Measurements from ENCODE around the gene RPAP3.

GRCh38 chr12:47707355-47707754 is 1.5 kb upstream of the RPAP3 start:
- TF ChIP-seq CTCF (IDR thresholded peaks at IDR 0.05), result no peak
- no peak for TF ChIP-seq POLR2A (IDR thresholded peaks at IDR 0.05)
- no peak for TF ChIP-seq POLR2AphosphoS5 (IDR thresholded peaks at IDR 0.05)
- no peak for TF ChIP-seq EP300 (IDR thresholded peaks at IDR 0.05)

Measured in suprapubic skin (tissue), 4 donors.